Fibroblast of the aortic adventitia (primary cell): Measurements from ENCODE around the gene MRGPRF. TPM values are rescaled to one million over a fixed set of nuclear protein-coding genes. Genes with fewer than 3 reads are reported as not detected.

Experiments used
- DNase-seq: peaks from one replicate; pipeline ENCODE4 v3.0.0-alpha.2; 2010; ENCODE audit warnings: low read depth
- H3K4me3 ChIP-seq: 2 replicates; pipeline ENCODE4 v1.5.1; 2011; ENCODE audit warnings: low read depth, mild to moderate bottlenecking, control low read depth, low read length, moderate library complexity
- total RNA-seq: library from RNA; depleted of rRNA; stranded (reverse); fragments of >200 nt; gene quantifications from 2 replicates; pipeline ENCODE4 v1.2.3, GENCODE V29; 2012; ENCODE audit warnings: low replicate concordance
- TF ChIP-seq, protein P1 (sequence below): IDR thresholded peaks from 2 replicates; pipeline ENCODE4 v1.5.1; 2011; ENCODE audit warnings: mild to moderate bottlenecking, low read length, control low read depth, inconsistent platforms; ENCODE audit not compliant: insufficient read depth

The MRGPRF gene
- total RNA-seq, 1 donor: 41.8 TPM

DNA sequence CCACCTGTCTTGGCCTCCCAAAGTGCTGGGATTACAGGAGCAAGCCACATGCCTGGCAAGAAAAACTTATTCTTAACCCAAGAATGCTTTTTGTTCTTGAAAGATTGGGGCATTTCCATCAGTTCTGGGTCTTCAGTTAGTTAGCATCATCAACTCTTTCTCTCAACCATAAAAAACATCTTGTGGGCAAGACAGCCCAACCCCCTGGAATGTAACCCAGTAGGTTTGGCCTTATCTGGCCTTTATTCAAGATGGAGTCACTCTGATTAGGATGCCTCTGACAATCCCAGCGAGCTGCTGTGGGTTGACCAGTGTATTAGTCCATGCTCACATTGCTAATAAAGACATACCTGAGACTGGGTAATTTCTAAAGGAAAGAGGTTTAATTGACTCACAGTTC lies 26.5 kb upstream of the MRGPRF start:
- peak; percentile 50 for DNase-seq

DNA sequence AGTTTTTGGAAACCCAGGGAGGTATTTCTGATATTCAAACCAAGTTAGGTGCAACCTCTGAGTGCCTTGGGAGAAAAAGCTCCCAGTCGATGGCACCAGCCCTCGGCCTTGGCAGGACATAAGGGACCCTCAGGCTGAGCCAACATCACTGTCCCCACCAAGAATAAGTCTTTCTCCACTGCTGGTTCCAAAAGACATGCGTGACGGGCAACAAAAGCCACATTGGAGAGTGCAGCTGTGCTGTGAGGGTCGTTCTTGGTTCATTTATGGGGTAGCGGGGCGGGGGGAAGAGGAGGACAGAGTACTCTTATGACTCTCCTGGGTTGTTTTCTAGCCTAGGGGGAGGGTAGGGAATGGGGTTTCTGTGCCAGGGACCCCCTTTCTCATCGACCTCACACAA lies 24.5 kb upstream of the MRGPRF start:
- no peak for DNase-seq
- TF ChIP-seq, protein P1, sequence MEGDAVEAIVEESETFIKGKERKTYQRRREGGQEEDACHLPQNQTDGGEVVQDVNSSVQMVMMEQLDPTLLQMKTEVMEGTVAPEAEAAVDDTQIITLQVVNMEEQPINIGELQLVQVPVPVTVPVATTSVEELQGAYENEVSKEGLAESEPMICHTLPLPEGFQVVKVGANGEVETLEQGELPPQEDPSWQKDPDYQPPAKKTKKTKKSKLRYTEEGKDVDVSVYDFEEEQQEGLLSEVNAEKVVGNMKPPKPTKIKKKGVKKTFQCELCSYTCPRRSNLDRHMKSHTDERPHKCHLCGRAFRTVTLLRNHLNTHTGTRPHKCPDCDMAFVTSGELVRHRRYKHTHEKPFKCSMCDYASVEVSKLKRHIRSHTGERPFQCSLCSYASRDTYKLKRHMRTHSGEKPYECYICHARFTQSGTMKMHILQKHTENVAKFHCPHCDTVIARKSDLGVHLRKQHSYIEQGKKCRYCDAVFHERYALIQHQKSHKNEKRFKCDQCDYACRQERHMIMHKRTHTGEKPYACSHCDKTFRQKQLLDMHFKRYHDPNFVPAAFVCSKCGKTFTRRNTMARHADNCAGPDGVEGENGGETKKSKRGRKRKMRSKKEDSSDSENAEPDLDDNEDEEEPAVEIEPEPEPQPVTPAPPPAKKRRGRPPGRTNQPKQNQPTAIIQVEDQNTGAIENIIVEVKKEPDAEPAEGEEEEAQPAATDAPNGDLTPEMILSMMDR: no peak
- H3K4me3 ChIP-seq: no peak overlapping the region

More for the DNA sequence above, 26.5 kb upstream of the MRGPRF start:
- TF ChIP-seq, protein P1: no peak
- no peak overlapping the region for H3K4me3 ChIP-seq

DNA sequence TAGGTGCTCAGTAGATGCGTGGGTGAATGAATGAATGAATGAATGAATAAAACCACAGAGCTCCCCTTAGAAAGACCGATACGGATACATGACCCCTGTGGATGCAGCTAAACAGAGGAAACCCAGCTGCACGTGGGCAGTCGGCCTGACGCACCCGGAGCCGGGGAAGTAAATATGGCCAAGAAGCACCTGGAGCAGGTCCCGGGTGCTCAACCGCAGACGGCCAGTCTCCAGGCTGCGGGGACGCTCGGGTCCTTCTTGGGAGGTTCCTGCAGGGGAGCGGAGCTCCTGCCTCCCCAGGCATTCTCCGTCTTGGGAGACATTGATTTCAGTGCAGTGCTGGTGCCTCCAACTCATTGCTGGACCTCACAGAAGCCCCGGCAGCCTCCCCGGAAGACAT lies 24.0 kb upstream of the MRGPRF start:
- TF ChIP-seq, protein P1: no peak
- no peak for DNase-seq
- no peak overlapping the region for H3K4me3 ChIP-seq

DNA sequence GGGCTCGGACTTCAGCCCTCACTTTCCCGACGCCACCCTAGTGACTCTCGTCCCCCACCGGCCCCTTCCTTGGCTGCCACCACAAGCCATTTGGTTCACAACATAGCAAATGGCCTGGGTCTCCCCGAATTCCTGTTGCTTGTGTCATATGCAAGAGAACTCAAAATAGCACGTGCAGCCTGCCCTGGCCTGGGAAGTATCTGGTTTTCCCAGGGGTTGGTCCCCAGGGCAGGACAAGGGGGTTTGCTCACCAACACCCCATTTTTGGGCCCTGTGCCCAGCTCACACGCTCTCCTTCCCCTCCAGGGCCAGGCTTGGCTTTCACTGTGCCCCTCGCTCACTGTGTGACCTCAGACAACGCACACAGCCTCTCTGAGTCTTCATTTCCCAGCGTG lies 22.9 kb upstream of the MRGPRF start:
- DNase-seq: peak; percentile 57
- TF ChIP-seq, protein P1: no peak

DNA sequence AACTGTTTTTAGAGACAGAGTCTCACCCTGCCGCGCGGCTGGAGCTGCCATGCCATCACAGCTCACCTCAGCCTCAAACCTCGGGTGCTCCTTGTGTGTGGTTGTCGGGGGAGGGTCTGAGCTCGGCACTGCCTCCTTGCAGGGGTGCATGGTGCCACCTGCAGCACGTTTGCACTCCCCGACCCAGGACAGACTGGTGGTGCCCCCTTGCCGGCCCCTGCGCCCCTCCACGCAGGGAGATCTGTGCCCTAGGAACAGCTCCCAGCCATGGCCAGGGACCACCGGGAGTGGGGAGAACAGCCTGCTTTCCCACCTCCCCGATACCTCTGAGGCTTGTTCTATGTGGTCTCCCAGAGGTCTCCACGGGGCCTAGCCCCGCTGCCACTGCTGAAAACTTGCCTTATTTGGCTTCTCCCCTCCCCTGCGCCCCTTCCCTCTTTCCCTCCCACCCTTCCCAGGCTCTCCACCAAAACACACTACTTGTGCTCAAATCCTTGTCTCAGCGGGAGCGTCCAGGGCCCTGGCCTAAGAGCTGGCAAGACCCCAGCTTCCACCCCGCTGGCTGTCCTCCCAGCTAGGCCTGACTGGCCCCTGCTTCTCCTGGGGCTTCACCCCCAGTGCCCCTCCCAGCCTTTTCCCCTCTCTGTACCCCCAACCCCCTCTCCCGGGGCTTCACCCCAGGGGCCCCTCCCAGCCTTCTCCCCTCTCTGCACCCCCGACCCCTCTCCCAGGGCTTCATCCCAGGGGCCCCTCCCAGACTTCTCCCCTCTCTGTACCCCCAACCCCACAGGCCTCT lies 22.3 kb upstream of the MRGPRF start:
- H3K4me3 ChIP-seq: no peak overlapping the region
- TF ChIP-seq, protein P1: no peak
- DNase-seq: no peak

More for the DNA sequence above, 22.9 kb upstream of the MRGPRF start:
- no peak overlapping the region for H3K4me3 ChIP-seq

DNA sequence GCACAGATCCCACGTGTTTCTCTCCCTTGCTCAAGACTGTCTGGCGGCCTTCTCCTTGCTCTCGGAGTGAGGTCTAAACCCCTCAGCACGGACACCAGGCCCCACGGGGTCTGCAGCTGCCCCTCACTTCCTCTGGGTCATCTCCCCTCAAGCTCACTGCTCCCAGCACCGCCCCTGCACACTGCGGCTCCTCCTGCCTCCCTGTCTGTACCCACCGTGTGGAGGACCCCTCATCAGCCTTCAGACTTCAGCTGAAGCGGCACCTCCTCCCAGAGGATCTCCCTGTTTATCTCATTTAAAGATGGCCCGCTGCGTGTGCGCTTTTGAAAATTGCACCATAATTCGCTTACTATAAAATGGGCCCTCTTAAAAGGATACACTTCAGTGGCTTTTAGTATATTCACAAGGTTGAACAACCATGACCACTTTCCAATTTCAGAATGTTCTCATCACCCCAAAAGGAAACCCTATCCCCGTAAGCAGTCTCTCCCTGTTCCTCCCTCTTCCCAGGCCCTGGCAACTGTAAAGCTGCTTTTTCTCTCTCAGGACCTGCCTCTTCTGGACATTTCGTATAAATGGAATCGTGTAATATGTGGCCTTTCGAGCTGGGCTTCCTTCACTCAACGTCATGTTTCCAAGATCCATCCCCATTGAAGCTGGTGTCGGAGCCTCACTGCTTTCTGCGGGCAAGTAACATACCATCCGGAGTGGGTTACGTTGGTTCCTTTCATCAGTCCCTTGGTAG lies 21.2 kb upstream of the MRGPRF start:
- H3K4me3 ChIP-seq: no peak overlapping the region
- DNase-seq: no peak
- TF ChIP-seq, protein P1: no peak
